ENCODE results near the gene ARMC6. TPM values are rescaled to one million over a fixed set of nuclear protein-coding genes. Genes with fewer than 3 reads are reported as not detected.

Gene ARMC6
- total and polyA plus RNA-seq, 2 donors (not counting 3 experiments of a cell fraction or from before 2014, with no cell fraction given), result 33.9 to 44.7 TPM

DNA sequence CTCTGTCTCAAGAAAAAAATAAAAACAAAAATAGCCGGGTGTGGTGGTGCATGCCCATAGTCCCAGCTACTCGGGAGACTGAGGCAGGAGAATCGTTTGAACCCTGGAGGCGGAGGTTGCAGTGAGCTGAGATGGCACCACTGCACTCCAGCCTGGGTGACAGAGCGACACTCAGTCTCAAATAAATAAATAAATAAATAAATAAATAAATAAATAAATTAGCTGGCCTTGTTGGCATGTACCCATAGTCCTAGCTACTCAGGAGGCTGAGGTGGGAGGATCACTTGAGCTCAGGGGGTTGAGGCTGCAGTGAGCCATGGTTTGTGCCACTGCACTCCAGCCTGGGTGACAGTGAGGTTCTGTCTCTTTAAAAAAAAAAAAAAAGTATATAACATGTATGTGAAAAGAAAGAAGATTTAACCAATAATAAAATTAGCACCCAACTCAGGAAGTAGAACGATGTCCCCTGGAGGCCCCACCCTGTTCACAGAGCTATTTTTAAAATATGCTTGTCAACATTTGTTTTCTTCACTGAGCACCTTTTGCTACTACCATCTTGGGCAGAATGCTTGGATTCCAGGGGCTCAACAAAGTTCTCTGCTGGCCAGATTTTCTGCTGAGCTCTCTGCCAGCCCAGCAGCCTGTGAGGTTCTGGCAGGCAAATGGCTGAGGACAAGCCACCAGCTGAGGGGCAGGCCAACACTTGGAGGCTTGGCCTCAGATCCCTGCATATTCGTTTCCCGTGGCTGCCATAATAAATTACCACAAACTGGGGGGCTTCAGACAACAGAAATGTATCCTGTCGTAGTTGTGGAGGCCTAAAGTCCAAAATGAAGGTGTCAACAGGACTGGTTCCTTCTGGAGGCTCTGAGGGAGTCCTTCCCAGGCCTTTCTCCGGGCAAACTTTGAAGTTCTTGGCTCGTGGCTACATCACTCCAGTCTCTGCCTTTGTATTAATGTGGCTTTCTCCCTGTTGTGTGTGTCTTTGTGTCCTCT is 35.6 kb downstream of the ARMC6 start:
- Histone ChIP-seq H3K9ac (replicated peaks; ENCODE audit: extremely low read depth, insufficient read depth, low read length) (no peak overlapping the region), H3K36me3 (ENCODE audit: control insufficient read depth in 2 of 2, extremely low read depth in 1 of 2, insufficient read depth in 2 of 2, low read length in 2 of 2) (no peaks in the 10 kb centered on the region), H3K9me3 (replicated peaks; ENCODE audit: control insufficient read depth, insufficient read depth, low read length) (no peaks in the 10 kb centered on the region), H3K27me3 (ENCODE audit: control insufficient read depth in 2 of 2, insufficient read depth in 2 of 2, low read length in 2 of 2) (no peaks in the 10 kb centered on the region), H2AFZ (ENCODE audit: low read depth, low read length) (no peak overlapping the region), H3K4me1 (ENCODE audit: control insufficient read depth, extremely low read depth, insufficient read depth, low read length) (peaks cover 11% of the 10 kb centered on the region), H3K4me2 (ENCODE audit: insufficient read depth, low read length) (no peak overlapping the region), H3K4me3 (replicated peaks in 1 of 3; ENCODE audit: insufficient read depth in 1 of 3, low read depth in 1 of 3, low read length in 3 of 3) (no peak overlapping the region), H3K9me1 (replicated peaks; ENCODE audit: control insufficient read depth, extremely low read depth, insufficient read depth, low read length) (no peaks in the 10 kb centered on the region), H3K79me2 (ENCODE audit: control insufficient read depth, insufficient read depth, low read length) (no peaks in the 10 kb centered on the region), H3K27ac (ENCODE audit: insufficient read depth, low read depth, low read length) (no peak overlapping the region), H4K20me1 (replicated peaks; ENCODE audit: control insufficient read depth, extremely low read depth, insufficient read depth, low read length) (no peaks in the 10 kb centered on the region)
- DNase-seq (ENCODE audit: low read depth, low spot score) (no peak), FAIRE-seq (no peak)
- TF ChIP-seq EZH2 (IDR thresholded peaks at IDR 0.05; ENCODE audit: borderline replicate concordance, low read depth, low read length, severe bottlenecking) (no peak), GATA2 (IDR thresholded peaks at IDR 0.05; ENCODE audit: insufficient read depth, insufficient read length, low read depth, low read length) (no peak), MYC (IDR thresholded peaks at IDR 0.05; ENCODE audit: low read depth, low read length) (no peak), FOS (IDR thresholded peaks at IDR 0.05; ENCODE audit: borderline replicate concordance, insufficient read depth, low read length) (no peak), JUN (IDR thresholded peaks at IDR 0.05; ENCODE audit: borderline replicate concordance, insufficient read depth, insufficient read length, low read depth) (no peak), POLR2A (IDR thresholded peaks at IDR 0.05; ENCODE audit: low read depth, low read length) (no peak), MAX (IDR thresholded peaks at IDR 0.05; ENCODE audit: insufficient read depth, insufficient read length) (no peak), POLR2AphosphoS5 (IDR thresholded peaks at IDR 0.05; ENCODE audit: insufficient read depth, low read depth, low read length) (no peak)
- TF ChIP-seq, protein P1, sequence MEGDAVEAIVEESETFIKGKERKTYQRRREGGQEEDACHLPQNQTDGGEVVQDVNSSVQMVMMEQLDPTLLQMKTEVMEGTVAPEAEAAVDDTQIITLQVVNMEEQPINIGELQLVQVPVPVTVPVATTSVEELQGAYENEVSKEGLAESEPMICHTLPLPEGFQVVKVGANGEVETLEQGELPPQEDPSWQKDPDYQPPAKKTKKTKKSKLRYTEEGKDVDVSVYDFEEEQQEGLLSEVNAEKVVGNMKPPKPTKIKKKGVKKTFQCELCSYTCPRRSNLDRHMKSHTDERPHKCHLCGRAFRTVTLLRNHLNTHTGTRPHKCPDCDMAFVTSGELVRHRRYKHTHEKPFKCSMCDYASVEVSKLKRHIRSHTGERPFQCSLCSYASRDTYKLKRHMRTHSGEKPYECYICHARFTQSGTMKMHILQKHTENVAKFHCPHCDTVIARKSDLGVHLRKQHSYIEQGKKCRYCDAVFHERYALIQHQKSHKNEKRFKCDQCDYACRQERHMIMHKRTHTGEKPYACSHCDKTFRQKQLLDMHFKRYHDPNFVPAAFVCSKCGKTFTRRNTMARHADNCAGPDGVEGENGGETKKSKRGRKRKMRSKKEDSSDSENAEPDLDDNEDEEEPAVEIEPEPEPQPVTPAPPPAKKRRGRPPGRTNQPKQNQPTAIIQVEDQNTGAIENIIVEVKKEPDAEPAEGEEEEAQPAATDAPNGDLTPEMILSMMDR (IDR thresholded peaks at IDR 0.05; ENCODE audit: extremely low read depth in 1 of 2, insufficient read depth in 1 of 2, low read depth in 1 of 2, low read length in 2 of 2), result no peak
- ChIA-PET POLR2A (no interaction called here), CTCF (interaction anchor here (0.9 to 1.5 kb wide), 2 partner anchors 46 to 54 kb away, joined by 3 read pairs; no protein-coding TSS in a partner anchor)
- dilution Hi-C loops (cut with MboI; ENCODE audit: extremely low pct_ligation_motif_present, low sequenced_read_pairs) (no loop called here), intact Hi-C loops (cut with micrococcal nuclease) (no loop called here)
- no TSS peak for BruUV-seq (replicated peaks)

Measured in endothelial cell of umbilical vein (primary cell).